Measurements from ENCODE around the gene SVIL.
A peak's percentile ranks its signal among the peaks of the same experiment; 100 is the strongest.

SVIL gene

DNA sequence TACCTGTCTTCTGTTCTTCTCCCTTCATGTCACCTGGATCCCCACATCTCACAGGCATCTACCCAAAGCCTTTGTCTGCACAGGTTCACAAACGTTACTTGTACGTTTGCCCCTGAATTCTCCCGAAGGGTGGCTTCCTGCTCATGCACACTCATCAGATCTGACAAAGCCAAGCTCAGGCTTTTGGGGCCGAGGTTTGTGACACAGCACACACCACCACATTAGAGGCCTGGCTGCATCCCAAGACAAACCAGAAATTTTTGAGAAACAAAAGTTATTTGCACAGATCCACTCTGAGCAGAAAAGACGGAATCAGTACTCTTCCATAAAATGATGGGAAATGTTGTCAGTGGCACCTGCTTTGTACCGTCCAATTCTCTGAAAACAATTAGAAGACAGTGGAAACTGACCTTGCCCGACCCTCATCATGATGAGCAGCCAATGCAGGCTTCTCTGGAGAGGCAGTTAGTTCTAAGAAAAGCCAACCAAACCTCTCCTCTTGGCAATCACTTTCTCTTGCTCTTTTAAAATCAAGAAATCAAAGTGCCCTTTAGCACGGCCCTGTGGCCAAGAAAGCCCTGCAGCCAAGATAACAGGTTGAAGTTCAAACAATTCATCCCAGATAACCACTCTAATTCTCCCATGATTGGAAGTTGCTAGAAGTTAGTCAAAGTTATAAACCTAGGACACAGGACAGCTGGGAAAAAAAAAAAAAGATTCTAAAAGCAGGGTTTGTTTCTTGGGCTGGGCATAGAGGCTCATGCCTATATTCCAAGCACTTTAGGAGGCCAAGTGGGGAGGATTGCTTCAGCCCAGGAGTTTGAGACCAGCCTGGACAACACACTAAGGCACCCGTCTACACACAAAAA is 13.6 kb upstream of the SVIL start:
- Histone ChIP-seq H3K36me3 (ENCODE audit: control insufficient read depth, insufficient read depth, low read length) (no peaks in the 10 kb centered on the region), H3K4me3 (ENCODE audit: low read depth, low read length) (no peak overlapping the region), H3K9me3 (ENCODE audit: control insufficient read depth, insufficient read depth, low read length) (no peaks in the 10 kb centered on the region), H3K4me1 (ENCODE audit: control insufficient read depth, insufficient read depth, low read length) (peaks cover 6% of the 10 kb centered on the region), H3K9ac (ENCODE audit: low read depth, low read length) (no peak overlapping the region), H3K27me3 (ENCODE audit: control insufficient read depth, insufficient read depth, low read length) (no peaks in the 10 kb centered on the region)

DNA sequence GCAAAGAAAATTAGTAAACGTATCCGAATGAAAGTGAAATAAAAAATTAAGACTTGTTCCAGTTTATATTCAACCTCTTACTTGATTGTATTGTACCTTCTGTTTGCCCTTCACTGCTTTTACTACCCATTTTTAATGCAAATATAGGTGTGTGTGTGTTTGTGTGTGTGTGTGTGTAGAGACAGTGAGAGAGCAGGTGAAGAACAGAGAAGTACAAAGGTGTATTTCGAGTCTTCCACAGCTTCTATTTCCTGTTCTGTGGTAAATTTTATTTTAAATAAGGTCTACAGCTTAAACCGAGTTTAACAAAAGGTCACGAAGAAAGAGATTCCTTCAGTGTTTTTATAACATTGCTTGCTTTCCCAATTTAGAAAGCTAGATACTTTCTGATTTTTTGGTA is 12.7 kb upstream of the SVIL start:
- no peaks in the 10 kb centered on the region for H3K9me3 ChIP-seq (ENCODE audit: control insufficient read depth, insufficient read depth, low read length)
- H3K4me3 ChIP-seq (ENCODE audit: low read depth, low read length) = no peak overlapping the region
- H3K4me1 ChIP-seq (ENCODE audit: control insufficient read depth, insufficient read depth, low read length) = peaks cover 6% of the 10 kb centered on the region
- H3K27me3 ChIP-seq (ENCODE audit: control insufficient read depth, insufficient read depth, low read length) = no peaks in the 10 kb centered on the region
- no peaks in the 10 kb centered on the region for H3K36me3 ChIP-seq (ENCODE audit: control insufficient read depth, insufficient read depth, low read length)
- no peak overlapping the region for H3K9ac ChIP-seq (ENCODE audit: low read depth, low read length)

DNA sequence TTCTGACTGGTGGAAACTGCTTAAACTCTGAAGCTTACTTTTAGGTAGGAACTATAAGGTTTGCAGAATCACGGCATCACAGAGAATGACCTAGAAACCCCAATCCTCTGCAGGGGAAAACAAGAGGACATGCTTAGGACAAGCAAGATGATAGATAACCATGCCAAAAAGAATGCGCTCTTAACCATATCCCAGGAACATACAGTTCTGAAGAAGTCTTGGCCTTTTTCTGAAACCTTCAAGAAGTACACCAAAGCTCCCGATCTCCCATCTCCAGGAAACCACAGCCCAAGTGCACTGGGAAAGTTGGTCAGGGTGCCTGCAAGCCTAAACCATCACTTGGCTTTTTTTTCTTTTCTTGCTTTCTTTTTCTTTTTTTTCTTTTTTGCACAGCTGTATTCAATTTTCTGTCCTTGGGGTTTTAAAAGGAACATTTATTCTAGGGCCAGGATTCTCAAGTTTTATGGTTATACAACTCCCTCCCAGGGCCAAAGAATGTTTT is 12.2 kb upstream of the SVIL start:
- Histone ChIP-seq H3K9ac (ENCODE audit: low read depth, low read length) (no peak overlapping the region), H3K9me3 (ENCODE audit: control insufficient read depth, insufficient read depth, low read length) (no peaks in the 10 kb centered on the region), H3K4me1 (ENCODE audit: control insufficient read depth, insufficient read depth, low read length) (peaks cover 6% of the 10 kb centered on the region), H3K36me3 (ENCODE audit: control insufficient read depth, insufficient read depth, low read length) (no peaks in the 10 kb centered on the region), H3K4me3 (ENCODE audit: low read depth, low read length) (no peak overlapping the region), H3K27me3 (ENCODE audit: control insufficient read depth, insufficient read depth, low read length) (no peaks in the 10 kb centered on the region)

- Histone ChIP-seq H3K4me3 (ENCODE audit: low read depth, low read length) (no peak overlapping the region), H3K36me3 (ENCODE audit: control insufficient read depth, insufficient read depth, low read length) (no peaks in the 10 kb centered on the region), H3K9me3 (ENCODE audit: control insufficient read depth, insufficient read depth, low read length) (no peaks in the 10 kb centered on the region), H3K9ac (ENCODE audit: low read depth, low read length) (no peak overlapping the region), H3K27me3 (ENCODE audit: control insufficient read depth, insufficient read depth, low read length) (no peaks in the 10 kb centered on the region), H3K4me1 (ENCODE audit: control insufficient read depth, insufficient read depth, low read length) (peaks cover 6% of the 10 kb centered on the region)
Observed at GRCh38 chr10:29646238-29646902, 11.6 kb upstream of the SVIL start.

DNA sequence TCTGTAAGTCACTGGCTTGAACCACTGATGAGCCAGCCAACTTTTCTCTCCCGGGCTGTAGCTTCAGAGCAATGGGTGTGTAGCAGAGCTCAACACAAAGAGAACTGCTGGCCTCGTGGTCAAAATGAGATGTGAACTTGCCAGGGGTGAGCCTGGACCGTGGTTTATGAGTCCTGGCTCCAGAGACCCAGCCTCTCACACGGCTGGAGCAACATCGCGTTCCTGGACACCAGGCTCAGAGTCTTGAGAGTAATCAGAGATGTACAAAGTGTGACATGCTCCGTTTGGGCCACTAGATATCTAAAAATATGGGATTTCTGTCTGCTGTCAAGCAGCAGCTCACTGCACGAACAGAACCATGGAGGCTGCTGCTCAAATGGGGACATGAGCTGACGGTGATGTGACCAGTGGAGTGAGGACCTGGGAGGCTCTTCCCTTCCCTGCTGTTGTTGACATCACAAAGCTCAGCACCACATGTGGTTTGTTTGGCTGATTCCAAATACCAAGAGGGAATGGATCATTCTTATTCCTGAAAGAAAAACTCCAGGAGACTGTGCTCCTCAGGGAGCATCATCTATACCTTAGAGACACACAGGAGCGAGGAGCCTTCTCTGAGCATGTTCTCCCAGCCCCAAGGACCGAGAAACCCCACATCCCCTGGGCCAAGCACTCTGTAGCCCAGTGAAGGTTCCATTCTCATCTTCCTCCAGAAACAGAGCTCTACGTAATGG is 9.2 kb upstream of the SVIL start:
- Histone ChIP-seq H3K4me3 (ENCODE audit: low read depth, low read length) (no peak overlapping the region), H3K9ac (ENCODE audit: low read depth, low read length) (no peak overlapping the region), H3K27me3 (ENCODE audit: control insufficient read depth, insufficient read depth, low read length) (no peaks in the 10 kb centered on the region), H3K36me3 (ENCODE audit: control insufficient read depth, insufficient read depth, low read length) (no peaks in the 10 kb centered on the region), H3K9me3 (ENCODE audit: control insufficient read depth, insufficient read depth, low read length) (no peaks in the 10 kb centered on the region), H3K4me1 (ENCODE audit: control insufficient read depth, insufficient read depth, low read length) (peaks cover 6% of the 10 kb centered on the region)

DNA sequence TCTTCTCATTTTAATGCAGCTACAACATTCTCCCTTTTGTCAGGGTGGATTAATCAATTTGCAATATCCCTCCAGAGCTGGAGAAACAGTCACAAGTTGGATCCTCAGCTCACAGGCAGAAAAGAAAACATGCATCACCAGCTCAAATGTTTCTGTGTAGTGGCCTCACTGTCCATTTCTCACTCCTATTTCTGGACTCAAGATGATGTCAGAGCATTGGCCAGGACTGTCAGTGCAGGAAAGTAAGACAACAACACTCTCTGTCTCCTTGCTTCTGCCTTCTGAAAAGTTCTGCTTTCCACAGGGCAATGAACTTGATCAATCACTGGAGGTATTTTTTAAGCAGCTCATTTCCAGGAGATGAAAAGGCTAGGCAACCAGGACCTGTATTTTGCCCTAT is 8.2 kb upstream of the SVIL start:
- Histone ChIP-seq H3K27me3 (ENCODE audit: control insufficient read depth, insufficient read depth, low read length) (no peaks in the 10 kb centered on the region), H3K9ac (ENCODE audit: low read depth, low read length) (no peak overlapping the region), H3K9me3 (ENCODE audit: control insufficient read depth, insufficient read depth, low read length) (no peaks in the 10 kb centered on the region), H3K4me1 (ENCODE audit: control insufficient read depth, insufficient read depth, low read length) (peaks cover 6% of the 10 kb centered on the region), H3K36me3 (ENCODE audit: control insufficient read depth, insufficient read depth, low read length) (no peaks in the 10 kb centered on the region), H3K4me3 (ENCODE audit: low read depth, low read length) (no peak overlapping the region)

- H3K36me3 ChIP-seq (ENCODE audit: control insufficient read depth, insufficient read depth, low read length) = no peaks in the 10 kb centered on the region
Observed at GRCh38 chr10:29637537-29637936, 2.8 kb upstream of the SVIL start.

GRCh38 chr10:29636178-29636577 is 1.4 kb upstream of the SVIL start:
- peaks cover 23% of the 10 kb centered on the region for H3K4me1 ChIP-seq (ENCODE audit: control insufficient read depth, insufficient read depth, low read length)
- no peak overlapping the region for H3K4me3 ChIP-seq (ENCODE audit: low read depth, low read length)
- no peaks in the 10 kb centered on the region for H3K9me3 ChIP-seq (ENCODE audit: control insufficient read depth, insufficient read depth, low read length)
- H3K9ac ChIP-seq (ENCODE audit: low read depth, low read length) = no peak overlapping the region
- no peaks in the 10 kb centered on the region for H3K36me3 ChIP-seq (ENCODE audit: control insufficient read depth, insufficient read depth, low read length)
- H3K27me3 ChIP-seq (ENCODE audit: control insufficient read depth, insufficient read depth, low read length) = no peaks in the 10 kb centered on the region

More at GRCh38 chr10:29637537-29637936, 2.8 kb upstream of the SVIL start:
- Histone ChIP-seq H3K4me3 (ENCODE audit: low read depth, low read length) (no peak overlapping the region), H3K9me3 (ENCODE audit: control insufficient read depth, insufficient read depth, low read length) (no peaks in the 10 kb centered on the region), H3K27me3 (ENCODE audit: control insufficient read depth, insufficient read depth, low read length) (no peaks in the 10 kb centered on the region), H3K4me1 (ENCODE audit: control insufficient read depth, insufficient read depth, low read length) (peaks cover 23% of the 10 kb centered on the region), H3K9ac (ENCODE audit: low read depth, low read length) (no peak overlapping the region)

- no peak overlapping the region for H3K9ac ChIP-seq (ENCODE audit: low read depth, low read length)
- H3K9me3 ChIP-seq (ENCODE audit: control insufficient read depth, insufficient read depth, low read length) = no peaks in the 10 kb centered on the region
- peaks cover 23% of the 10 kb centered on the region for H3K4me1 ChIP-seq (ENCODE audit: control insufficient read depth, insufficient read depth, low read length)
- no peaks in the 10 kb centered on the region for H3K27me3 ChIP-seq (ENCODE audit: control insufficient read depth, insufficient read depth, low read length)
- H3K4me3 ChIP-seq (ENCODE audit: low read depth, low read length) = no peak overlapping the region
- H3K36me3 ChIP-seq (ENCODE audit: control insufficient read depth, insufficient read depth, low read length) = no peaks in the 10 kb centered on the region
Observed at GRCh38 chr10:29635711-29636144, 957 bp upstream of the SVIL start.

- Histone ChIP-seq H3K4me1 (ENCODE audit: control insufficient read depth, insufficient read depth, low read length) (peaks cover 23% of the 10 kb centered on the region), H3K9me3 (ENCODE audit: control insufficient read depth, insufficient read depth, low read length) (no peaks in the 10 kb centered on the region), H3K27me3 (ENCODE audit: control insufficient read depth, insufficient read depth, low read length) (no peaks in the 10 kb centered on the region), H3K9ac (ENCODE audit: low read depth, low read length) (no peak overlapping the region), H3K4me3 (ENCODE audit: low read depth, low read length) (peak overlapping the region; percentile 19), H3K36me3 (ENCODE audit: control insufficient read depth, insufficient read depth, low read length) (no peaks in the 10 kb centered on the region)
Observed at GRCh38 chr10:29634105-29634504, 666 bp downstream of the SVIL start.

DNA sequence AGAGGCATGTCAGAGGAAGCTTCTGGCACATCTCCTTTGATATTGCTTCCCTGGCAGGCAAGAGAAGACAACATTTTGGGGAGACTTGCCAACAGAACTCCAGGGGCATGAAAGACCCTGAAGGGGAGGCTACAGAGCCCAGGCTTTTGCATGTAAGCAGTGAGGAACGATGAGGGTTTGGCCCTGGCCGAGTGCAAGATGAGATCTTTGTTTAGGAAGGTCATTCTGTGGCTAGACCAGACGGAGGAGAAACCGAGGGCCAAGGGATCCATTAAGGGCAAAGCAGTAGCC is 3.8 kb downstream of the SVIL start:
- H3K9me3 ChIP-seq (ENCODE audit: control insufficient read depth, insufficient read depth, low read length) = no peaks in the 10 kb centered on the region
- H3K27me3 ChIP-seq (ENCODE audit: control insufficient read depth, insufficient read depth, low read length) = no peaks in the 10 kb centered on the region
- H3K4me1 ChIP-seq (ENCODE audit: control insufficient read depth, insufficient read depth, low read length) = peaks cover 20% of the 10 kb centered on the region
- no peaks in the 10 kb centered on the region for H3K36me3 ChIP-seq (ENCODE audit: control insufficient read depth, insufficient read depth, low read length)
- no peak overlapping the region for H3K4me3 ChIP-seq (ENCODE audit: low read depth, low read length)
- H3K9ac ChIP-seq (ENCODE audit: low read depth, low read length) = no peak overlapping the region
